ENCODE data around the gene WDFY3. TPM values are rescaled to one million over a fixed set of nuclear protein-coding genes. Genes with fewer than 3 reads are reported as not detected.

WDFY3 gene
- total and polyA plus RNA-seq, 8 donors, result 39.4 to 137 (median 44.5) TPM

DNA sequence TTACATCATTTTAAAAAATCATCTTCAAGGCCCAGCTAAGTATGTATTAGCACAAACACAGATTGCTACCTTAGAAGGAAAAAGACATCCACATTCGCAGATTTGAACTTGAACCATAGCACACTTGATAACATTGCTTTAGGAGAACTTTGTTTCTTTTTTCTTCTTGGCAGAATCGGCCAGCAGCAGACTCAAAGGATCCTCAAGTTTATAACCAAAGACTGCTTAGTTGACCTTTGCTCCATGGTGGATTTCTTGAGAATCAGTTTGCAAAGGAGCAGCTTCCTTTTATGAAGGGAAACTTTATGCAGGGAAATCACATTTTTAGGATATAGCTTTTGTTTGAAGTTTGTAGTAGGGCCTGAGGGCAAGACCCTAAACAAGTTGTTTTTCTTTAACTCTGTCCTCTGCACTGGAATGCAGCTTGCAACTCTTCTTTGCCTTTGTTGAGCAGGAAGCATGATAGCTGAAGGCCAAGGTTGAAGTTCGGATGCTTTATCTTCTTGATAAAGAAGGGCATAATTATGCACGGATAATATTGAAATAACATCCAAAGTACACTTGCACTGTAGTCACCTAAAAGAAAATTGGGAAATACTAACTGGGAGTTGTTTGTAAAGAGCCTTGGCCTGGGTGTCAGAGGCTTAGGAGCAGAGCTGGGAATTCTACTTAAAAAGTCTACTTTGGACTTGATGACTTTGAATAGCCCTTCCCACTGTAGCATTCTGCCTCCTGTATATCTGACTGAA lies 305.1 kb downstream of the WDFY3 start:
- H3K9me3 ChIP-seq, result peaks cover 0 to 3% of the 10 kb centered on the region in 2 donors
- no peaks in the 10 kb centered on the region for H3K27me3 ChIP-seq
- intact Hi-C loops (cut with DNase I), result no loop called here

DNA sequence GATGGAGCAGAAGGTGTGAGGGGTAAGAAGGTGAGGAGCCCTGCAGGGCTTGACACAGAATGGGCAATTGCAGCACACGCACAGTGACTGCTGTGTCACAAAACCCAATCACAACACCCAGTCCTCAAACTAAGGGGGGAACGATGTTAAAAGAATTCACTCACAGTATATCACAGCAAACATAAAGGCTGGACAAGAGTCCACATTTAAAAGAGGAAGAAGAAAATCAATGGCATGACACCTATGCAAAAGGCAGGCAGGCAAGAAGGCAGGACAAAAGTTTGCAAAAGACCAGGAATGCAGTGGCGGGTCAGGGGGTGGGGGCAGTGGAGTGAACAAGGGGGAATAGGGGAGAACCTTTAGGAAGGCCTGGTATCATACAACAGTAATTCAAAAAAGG lies 305.9 kb downstream of the WDFY3 start:
- Histone ChIP-seq H3K27ac (no peak overlapping the region), H3K27me3 (no peaks in the 10 kb centered on the region), H3K9me3 (peaks cover 0 to 3% of the 10 kb centered on the region in 2 donors), H3K4me1 (no peaks in the 10 kb centered on the region), H3K4me3 (no peak overlapping the region), H3K36me3 (peaks cover 0 to 3% of the 10 kb centered on the region in 2 donors)
- TF ChIP-seq, protein P1, sequence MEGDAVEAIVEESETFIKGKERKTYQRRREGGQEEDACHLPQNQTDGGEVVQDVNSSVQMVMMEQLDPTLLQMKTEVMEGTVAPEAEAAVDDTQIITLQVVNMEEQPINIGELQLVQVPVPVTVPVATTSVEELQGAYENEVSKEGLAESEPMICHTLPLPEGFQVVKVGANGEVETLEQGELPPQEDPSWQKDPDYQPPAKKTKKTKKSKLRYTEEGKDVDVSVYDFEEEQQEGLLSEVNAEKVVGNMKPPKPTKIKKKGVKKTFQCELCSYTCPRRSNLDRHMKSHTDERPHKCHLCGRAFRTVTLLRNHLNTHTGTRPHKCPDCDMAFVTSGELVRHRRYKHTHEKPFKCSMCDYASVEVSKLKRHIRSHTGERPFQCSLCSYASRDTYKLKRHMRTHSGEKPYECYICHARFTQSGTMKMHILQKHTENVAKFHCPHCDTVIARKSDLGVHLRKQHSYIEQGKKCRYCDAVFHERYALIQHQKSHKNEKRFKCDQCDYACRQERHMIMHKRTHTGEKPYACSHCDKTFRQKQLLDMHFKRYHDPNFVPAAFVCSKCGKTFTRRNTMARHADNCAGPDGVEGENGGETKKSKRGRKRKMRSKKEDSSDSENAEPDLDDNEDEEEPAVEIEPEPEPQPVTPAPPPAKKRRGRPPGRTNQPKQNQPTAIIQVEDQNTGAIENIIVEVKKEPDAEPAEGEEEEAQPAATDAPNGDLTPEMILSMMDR (IDR thresholded peaks at IDR 0.05), result no peak
- intact Hi-C loops (cut with DNase I), result no loop called here
- ATAC-seq (no peak), DNase-seq (no peak)

More for the DNA sequence above, 305.1 kb downstream of the WDFY3 start:
- ATAC-seq (no peak), DNase-seq (no peak)
- TF ChIP-seq, protein P1 (IDR thresholded peaks at IDR 0.05), result no peak
- Histone ChIP-seq H3K27ac (no peak overlapping the region), H3K4me3 (no peak overlapping the region), H3K4me1 (no peaks in the 10 kb centered on the region), H3K36me3 (peaks cover 0 to 11% of the 10 kb centered on the region in 2 donors)

DNA sequence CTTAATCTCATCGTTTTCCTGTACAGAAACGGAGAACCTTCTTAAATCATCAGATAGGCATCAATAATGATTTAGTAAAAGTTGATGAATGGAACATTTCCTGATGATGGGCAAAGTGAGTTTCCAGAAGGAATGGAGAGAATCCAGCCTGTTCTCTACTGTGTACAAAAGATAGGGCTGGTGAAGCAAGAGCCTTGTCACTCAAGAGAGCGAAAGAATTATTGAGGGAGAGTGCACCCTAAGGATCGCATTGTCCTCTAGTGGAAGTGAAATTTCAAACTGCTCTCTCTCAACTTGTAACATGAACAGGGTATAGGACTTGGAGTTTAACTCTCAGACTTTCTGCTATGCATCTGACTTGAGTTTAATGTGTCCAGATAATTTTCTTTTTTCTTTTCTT lies 314.0 kb downstream of the WDFY3 start:
- intact Hi-C loops (cut with DNase I), result no loop called here

DNA sequence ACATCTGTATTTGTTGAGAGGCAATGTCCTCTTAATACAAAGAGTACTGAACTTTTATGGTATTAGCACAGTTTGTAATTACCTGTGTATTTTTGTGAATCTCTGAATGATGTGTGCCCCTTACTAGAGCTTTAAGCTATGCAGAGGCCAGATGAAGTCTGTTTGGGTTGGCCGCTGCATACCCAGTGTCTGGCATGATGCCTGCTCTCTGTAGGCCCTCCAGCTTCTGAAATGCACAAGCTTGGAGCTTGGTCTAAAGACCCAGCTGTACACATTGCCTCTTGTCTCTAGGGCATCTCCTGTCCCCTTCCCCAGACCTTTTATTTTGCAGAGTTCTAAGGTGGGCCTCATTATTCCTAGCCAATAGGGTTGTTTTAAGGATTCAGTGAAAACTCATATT lies 315.0 kb downstream of the WDFY3 start:
- DNase-seq, result no peak

More for the DNA sequence above, 314.0 kb downstream of the WDFY3 start:
- Histone ChIP-seq H3K4me3 (no peak overlapping the region), H3K4me1 (peaks cover 0 to 11% of the 10 kb centered on the region in 2 donors), H3K36me3 (no peaks in the 10 kb centered on the region), H3K27me3 (no peaks in the 10 kb centered on the region), H3K27ac (no peak overlapping the region), H3K9me3 (no peaks in the 10 kb centered on the region)
- TF ChIP-seq, protein P1 (IDR thresholded peaks at IDR 0.05), result no peak
- ATAC-seq, result no peak
- no peak for DNase-seq

More for the DNA sequence above, 315.0 kb downstream of the WDFY3 start:
- H3K9me3 ChIP-seq, result no peaks in the 10 kb centered on the region
- no peak overlapping the region for H3K4me3 ChIP-seq
- no peaks in the 10 kb centered on the region for H3K27me3 ChIP-seq
- H3K27ac ChIP-seq, result no peak overlapping the region
- H3K4me1 ChIP-seq, result peaks cover 0 to 15% of the 10 kb centered on the region in 2 donors
- TF ChIP-seq, protein P1 (IDR thresholded peaks at IDR 0.05), result no peak
- intact Hi-C loops (cut with DNase I), result no loop called here
- no peak for ATAC-seq
- no peaks in the 10 kb centered on the region for H3K36me3 ChIP-seq
